MM.1S (cell line): ENCODE results near the gene GBGT1.

Source experiments
- DNase-seq: peaks from one replicate; pipeline ENCODE4 v3.0.0-alpha.2; 2015
- H2AFZ ChIP-seq: fragments of 300-600 bp; sonication (generic); 2 replicates; pipeline ENCODE4 v1.6.0; 2016; ENCODE audit warnings: antibody characterized with exemption, low read length
- H3F3A ChIP-seq: fragments of 300-600 bp; sonication (generic); 2 replicates; pipeline ENCODE4 v1.6.1; 2016; ENCODE audit warnings: mild to moderate bottlenecking, antibody characterized with exemption, low read length, moderate library complexity, mixed read lengths; ENCODE audit not compliant: insufficient read depth
- H3K27ac ChIP-seq: fragments of 300-600 bp; sonication (generic); 2 replicates; pipeline ENCODE4 v1.5.1; 2016; ENCODE audit warnings: mild to moderate bottlenecking, low read length
- H3K27me3 ChIP-seq: fragments of 300-600 bp; sonication (generic); replicated peaks from 2 replicates; pipeline ENCODE4 v1.6.0; 2016; ENCODE audit warnings: low read length; ENCODE audit not compliant: insufficient read depth
- H3K36me3 ChIP-seq: fragments of 300-600 bp; sonication (generic); replicated peaks from 2 replicates; pipeline ENCODE4 v1.6.1; 2016; ENCODE audit warnings: mild to moderate bottlenecking, low read length, mixed read lengths; ENCODE audit not compliant: insufficient read depth
- H3K4me1 ChIP-seq: fragments of 300-600 bp; sonication (generic); 2 replicates; pipeline ENCODE4 v1.6.1; 2016; ENCODE audit warnings: low read length, mixed read lengths
- H3K4me2 ChIP-seq: fragments of 300-600 bp; sonication (generic); 2 replicates; pipeline ENCODE4 v1.6.0; 2016; ENCODE audit warnings: low read depth, low read length
- H3K4me3 ChIP-seq: fragments of 300-600 bp; sonication (generic); 2 replicates; pipeline ENCODE4 v1.5.1; 2016; ENCODE audit warnings: low read length, mixed read lengths
- H3K79me2 ChIP-seq: fragments of 300-600 bp; sonication (generic); 2 replicates; pipeline ENCODE4 v1.6.1; 2016; ENCODE audit warnings: mixed run types, low read length, mixed read lengths
- H3K9ac ChIP-seq: fragments of 300-600 bp; sonication (generic); 2 replicates; pipeline ENCODE4 v1.6.1; 2016; ENCODE audit warnings: low read length, mixed read lengths
- H3K9me2 ChIP-seq: fragments of 300-600 bp; sonication (generic); replicated peaks from 2 replicates; pipeline ENCODE4 v1.6.1; 2016; ENCODE audit warnings: mild to moderate bottlenecking, low read length, mixed read lengths; ENCODE audit not compliant: insufficient read depth
- H3K9me3 ChIP-seq: fragments of 300-600 bp; sonication (generic); replicated peaks from 2 replicates; pipeline ENCODE4 v1.6.1; 2016; ENCODE audit warnings: mild to moderate bottlenecking, low read length, mixed read lengths; ENCODE audit not compliant: insufficient read depth
- H4K20me1 ChIP-seq: fragments of 300-600 bp; sonication (generic); 2 replicates; pipeline ENCODE4 v1.6.1; 2016; ENCODE audit warnings: mild to moderate bottlenecking, low read length, moderate library complexity, mixed read lengths; ENCODE audit not compliant: insufficient read depth
- EZH2 ChIP-seq: fragments of 300-600 bp; sonication (generic); optimal IDR thresholded peaks from 2 replicates; pipeline ENCODE3; 2017; ENCODE audit warnings: low read depth, mild to moderate bottlenecking, antibody characterized with exemption, low read length, mixed read lengths
- EZH2phosphoT487 ChIP-seq: fragments of 300-600 bp; sonication (generic); IDR thresholded peaks from 2 replicates; pipeline ENCODE4 v1.6.1; 2018; ENCODE audit warnings: antibody characterized with exemption, low read length
- TF ChIP-seq, protein P1 (sequence below): fragments of 300-600 bp; sonication (generic); IDR thresholded peaks from 2 replicates; pipeline ENCODE4 v1.5.1; 2016; ENCODE audit warnings: antibody characterized with exemption, low read length, mixed read lengths

GBGT1 gene

DNA sequence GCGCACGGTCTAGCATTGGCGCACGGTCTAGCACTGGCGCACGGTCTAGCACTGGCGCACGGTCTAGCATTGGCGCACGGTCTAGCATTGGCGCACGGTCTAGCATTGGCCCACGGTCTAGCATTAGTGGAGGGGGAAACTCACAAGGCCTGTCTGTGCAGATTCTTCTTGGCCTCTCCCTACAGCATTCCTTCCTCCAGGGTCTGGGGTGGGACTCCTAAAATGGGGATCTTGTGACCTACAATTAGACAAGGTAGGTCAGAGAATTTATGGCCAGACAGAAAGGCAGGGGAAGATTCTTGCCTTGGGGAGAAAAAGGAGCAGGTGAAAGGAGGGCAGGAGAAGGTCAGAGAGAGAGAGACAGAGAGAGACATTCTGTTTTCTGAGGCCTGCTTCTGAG, 5.4 kb upstream of the GBGT1 start:
- Histone ChIP-seq H3F3A (no peaks in the 10 kb centered on the region), H3K9me2 (no peaks in the 10 kb centered on the region), H3K27me3 (peaks cover 93% of the 10 kb centered on the region), H2AFZ (no peak overlapping the region), H3K4me1 (no peaks in the 10 kb centered on the region), H4K20me1 (no peaks in the 10 kb centered on the region), H3K9me3 (no peaks in the 10 kb centered on the region), H3K9ac (no peak overlapping the region), H3K36me3 (no peaks in the 10 kb centered on the region), H3K4me3 (no peak overlapping the region), H3K79me2 (no peaks in the 10 kb centered on the region), H3K27ac (no peak overlapping the region), H3K4me2 (no peak overlapping the region)
- DNase-seq, result no peak
- no peak for TF ChIP-seq EZH2
- TF ChIP-seq, protein P1, sequence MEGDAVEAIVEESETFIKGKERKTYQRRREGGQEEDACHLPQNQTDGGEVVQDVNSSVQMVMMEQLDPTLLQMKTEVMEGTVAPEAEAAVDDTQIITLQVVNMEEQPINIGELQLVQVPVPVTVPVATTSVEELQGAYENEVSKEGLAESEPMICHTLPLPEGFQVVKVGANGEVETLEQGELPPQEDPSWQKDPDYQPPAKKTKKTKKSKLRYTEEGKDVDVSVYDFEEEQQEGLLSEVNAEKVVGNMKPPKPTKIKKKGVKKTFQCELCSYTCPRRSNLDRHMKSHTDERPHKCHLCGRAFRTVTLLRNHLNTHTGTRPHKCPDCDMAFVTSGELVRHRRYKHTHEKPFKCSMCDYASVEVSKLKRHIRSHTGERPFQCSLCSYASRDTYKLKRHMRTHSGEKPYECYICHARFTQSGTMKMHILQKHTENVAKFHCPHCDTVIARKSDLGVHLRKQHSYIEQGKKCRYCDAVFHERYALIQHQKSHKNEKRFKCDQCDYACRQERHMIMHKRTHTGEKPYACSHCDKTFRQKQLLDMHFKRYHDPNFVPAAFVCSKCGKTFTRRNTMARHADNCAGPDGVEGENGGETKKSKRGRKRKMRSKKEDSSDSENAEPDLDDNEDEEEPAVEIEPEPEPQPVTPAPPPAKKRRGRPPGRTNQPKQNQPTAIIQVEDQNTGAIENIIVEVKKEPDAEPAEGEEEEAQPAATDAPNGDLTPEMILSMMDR, result no peak
- no peak for TF ChIP-seq EZH2phosphoT487

DNA sequence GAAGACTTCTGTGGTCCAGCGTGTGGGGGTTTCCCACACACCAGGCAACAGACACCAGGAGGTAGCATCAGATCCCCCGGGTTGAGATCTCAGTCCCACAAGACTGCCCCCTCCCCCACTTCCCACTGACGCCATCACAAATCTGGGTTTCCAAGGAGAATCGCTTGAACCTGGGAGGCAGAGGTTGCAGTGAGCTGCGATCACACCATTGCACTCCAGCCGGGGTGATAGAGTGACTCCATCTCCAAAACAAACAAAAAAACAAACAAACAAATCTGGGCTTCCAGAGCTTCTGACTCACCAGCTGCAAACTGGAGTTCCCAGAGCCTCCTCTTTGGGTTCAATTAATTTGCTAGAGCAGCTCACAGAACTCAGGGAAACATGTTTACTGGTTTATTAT, 4.7 kb upstream of the GBGT1 start:
- Histone ChIP-seq H3K4me3 (no peak overlapping the region), H3K27ac (no peak overlapping the region), H3K9me2 (no peaks in the 10 kb centered on the region), H4K20me1 (no peaks in the 10 kb centered on the region), H3K9ac (no peak overlapping the region), H3K79me2 (no peaks in the 10 kb centered on the region), H3K4me1 (no peaks in the 10 kb centered on the region), H3K4me2 (no peak overlapping the region), H3K36me3 (no peaks in the 10 kb centered on the region), H3K9me3 (no peaks in the 10 kb centered on the region), H2AFZ (no peak overlapping the region), H3F3A (no peaks in the 10 kb centered on the region), H3K27me3 (peaks cover 93% of the 10 kb centered on the region)
- no peak for DNase-seq
- TF ChIP-seq EZH2 (no peak), EZH2phosphoT487 (no peak)
- TF ChIP-seq, protein P1, result no peak

DNA sequence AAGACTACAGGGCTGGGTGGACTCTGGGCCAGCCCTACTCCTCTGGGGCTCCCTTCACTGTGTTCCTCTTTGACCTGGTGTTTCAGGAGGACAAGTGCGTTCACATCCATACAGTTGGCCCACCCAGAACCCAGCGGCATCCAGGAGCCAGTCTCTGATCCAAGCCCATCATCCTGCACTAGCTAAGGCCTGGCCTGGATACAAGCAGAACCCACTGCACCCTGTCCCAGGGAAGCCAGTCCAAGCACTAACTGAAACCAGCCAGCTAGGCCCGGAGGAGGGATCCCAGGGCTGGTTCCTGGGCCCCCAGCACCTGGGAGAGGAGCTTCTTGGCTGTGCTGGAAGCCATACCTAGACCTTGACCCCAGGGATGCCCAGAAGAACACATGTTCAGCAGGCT, 4.1 kb upstream of the GBGT1 start:
- Histone ChIP-seq H3K27ac (no peak overlapping the region), H4K20me1 (no peaks in the 10 kb centered on the region), H2AFZ (no peak overlapping the region), H3K4me1 (no peaks in the 10 kb centered on the region), H3K9me2 (no peaks in the 10 kb centered on the region), H3K79me2 (no peaks in the 10 kb centered on the region), H3K4me2 (no peak overlapping the region), H3K27me3 (peaks cover 92% of the 10 kb centered on the region), H3K4me3 (no peak overlapping the region), H3K9ac (no peak overlapping the region), H3K9me3 (no peaks in the 10 kb centered on the region), H3F3A (no peaks in the 10 kb centered on the region), H3K36me3 (no peaks in the 10 kb centered on the region)
- DNase-seq, result no peak
- no peak for TF ChIP-seq EZH2
- TF ChIP-seq, protein P1, result no peak
- no peak for TF ChIP-seq EZH2phosphoT487
